Measurements from ENCODE around the gene AFF3. TPM values are rescaled to one million over a fixed set of nuclear protein-coding genes. Genes with fewer than 3 reads are reported as not detected.
"Not testable (repeated sequence)": the region's sequence is repeated elsewhere in the genome, so short reads cannot be mapped to it uniquely, and the experiment has no call there.

The AFF3 gene
- total and polyA plus RNA-seq, 2 of the 13 experiments (the other 11 are each of a cell fraction or from before 2014, with no cell fraction given) = not detected

- H4K20me1 ChIP-seq (ENCODE audit: insufficient read depth, low read length) = no peaks in the 10 kb centered on the region
- FAIRE-seq (no peak), DNase-seq (ENCODE audit: low spot score) (no peak), ATAC-seq (no peak)
- no peak overlapping the region for H3K4me2 ChIP-seq (ENCODE audit: low read depth, low read length)
- CTCF ChIA-PET (ENCODE audit: low intra/inter-chr PET ratio, low total read pairs) = no interaction called here
- no peak overlapping the region for H3K9ac ChIP-seq (ENCODE audit: insufficient read depth, low read depth, low read length)
- no peak overlapping the region for H3K4me3 ChIP-seq (replicated peaks in 1 of 3; ENCODE audit: insufficient read depth in 1 of 3, low read depth in 2 of 3, low read length in 3 of 3)
- no peaks in the 10 kb centered on the region for H3K36me3 ChIP-seq (replicated peaks in 1 of 2; ENCODE audit: control insufficient read depth in 1 of 2, insufficient read depth in 2 of 2, low read length in 2 of 2)
- H3K27ac ChIP-seq (ENCODE audit: extremely low read length, insufficient read depth, low read length) = no peak overlapping the region
- TF ChIP-seq MAFK (conservative IDR thresholded peaks at IDR 0.05 in 1 of 2, IDR thresholded peaks at IDR 0.05 in 1 of 2; ENCODE audit: low read length in 2 of 2) (no peak), CREB1 (IDR thresholded peaks at IDR 0.05) (no peak), CREB1 (CRISPR knock-in tag; IDR thresholded peaks at IDR 0.05) (no peak), ZSCAN12 (CRISPR knock-in tag; IDR thresholded peaks at IDR 0.05) (no peak), UBTF (CRISPR knock-in tag; IDR thresholded peaks at IDR 0.05) (no peak), ZNF576 (CRISPR knock-in tag; IDR thresholded peaks at IDR 0.05) (no peak), SPEN (CRISPR knock-in tag; IDR thresholded peaks at IDR 0.05; ENCODE audit: low read depth) (no peak), FOXA3 (CRISPR knock-in tag; IDR thresholded peaks at IDR 0.05) (no peak)
- BruUV-seq (replicated peaks) = no TSS peak
- H3K27me3 ChIP-seq (ENCODE audit: control insufficient read depth in 1 of 2, insufficient read depth in 2 of 2, low read length in 2 of 2) = no peaks in the 10 kb centered on the region
- POLR2A ChIA-PET = no interaction called here
- H3K4me1 ChIP-seq (ENCODE audit: insufficient read depth, low read length) = no peaks in the 10 kb centered on the region
- H2AFZ ChIP-seq (ENCODE audit: low read length) = no peak overlapping the region
- in situ Hi-C loops (cut with HindIII; ENCODE audit: extremely low pct_ligation_motif_present, low pct_unique_long_range_greater_than_20kb) (no loop called here), intact Hi-C loops (cut with micrococcal nuclease; ENCODE audit: unreplicated experiment) (no loop called here)
- H3K79me2 ChIP-seq (ENCODE audit: insufficient read depth, low read length) = no peaks in the 10 kb centered on the region
- peaks cover 12% of the 10 kb centered on the region; the same call in 1 of the 2 replicates for H3K9me3 ChIP-seq (ENCODE audit: low read length)
- WGBS (ENCODE audit: low lambda C conversion rate) = 9% methylated on average over 4 of the region's 4 CpGs
Observed at GRCh38 chr2:99775585-99775984, 366.8 kb downstream of the AFF3 start.

- not testable (repeated sequence) for BruUV-seq (replicated peaks); FAIRE-seq; H3K27me3 ChIP-seq (ENCODE audit: control insufficient read depth in 1 of 2, insufficient read depth in 2 of 2, low read length in 2 of 2)
Observed at GRCh38 chr2:99773642-99774041, 368.7 kb downstream of the AFF3 start.

More at GRCh38 chr2:99773642-99774041, 368.7 kb downstream of the AFF3 start:
- 56% methylated on average over 1 of the region's 1 CpG for WGBS (ENCODE audit: low lambda C conversion rate)
- in situ Hi-C loops (cut with HindIII; ENCODE audit: extremely low pct_ligation_motif_present, low pct_unique_long_range_greater_than_20kb); ATAC-seq; H3K79me2 ChIP-seq (ENCODE audit: insufficient read depth, low read length); H3K9ac ChIP-seq (ENCODE audit: insufficient read depth, low read depth, low read length); H3K4me3 ChIP-seq (replicated peaks in 1 of 3; ENCODE audit: insufficient read depth in 1 of 3, low read depth in 2 of 3, low read length in 3 of 3); POLR2A ChIA-PET; H3K36me3 ChIP-seq (replicated peaks in 1 of 2; ENCODE audit: control insufficient read depth in 1 of 2, insufficient read depth in 2 of 2, low read length in 2 of 2); H2AFZ ChIP-seq (ENCODE audit: low read length); CTCF ChIA-PET (ENCODE audit: low intra/inter-chr PET ratio, low total read pairs); DNase-seq (ENCODE audit: low spot score); H3K4me2 ChIP-seq (ENCODE audit: low read depth, low read length); H3K27ac ChIP-seq (ENCODE audit: extremely low read length, insufficient read depth, low read length); H3K9me3 ChIP-seq (ENCODE audit: low read length); H4K20me1 ChIP-seq (ENCODE audit: insufficient read depth, low read length); H3K4me1 ChIP-seq (ENCODE audit: insufficient read depth, low read length); intact Hi-C loops (cut with micrococcal nuclease; ENCODE audit: unreplicated experiment): not testable (repeated sequence)

Data from HepG2 (cell line).